ENCODE measurements around the gene MARVELD1.

DNA sequence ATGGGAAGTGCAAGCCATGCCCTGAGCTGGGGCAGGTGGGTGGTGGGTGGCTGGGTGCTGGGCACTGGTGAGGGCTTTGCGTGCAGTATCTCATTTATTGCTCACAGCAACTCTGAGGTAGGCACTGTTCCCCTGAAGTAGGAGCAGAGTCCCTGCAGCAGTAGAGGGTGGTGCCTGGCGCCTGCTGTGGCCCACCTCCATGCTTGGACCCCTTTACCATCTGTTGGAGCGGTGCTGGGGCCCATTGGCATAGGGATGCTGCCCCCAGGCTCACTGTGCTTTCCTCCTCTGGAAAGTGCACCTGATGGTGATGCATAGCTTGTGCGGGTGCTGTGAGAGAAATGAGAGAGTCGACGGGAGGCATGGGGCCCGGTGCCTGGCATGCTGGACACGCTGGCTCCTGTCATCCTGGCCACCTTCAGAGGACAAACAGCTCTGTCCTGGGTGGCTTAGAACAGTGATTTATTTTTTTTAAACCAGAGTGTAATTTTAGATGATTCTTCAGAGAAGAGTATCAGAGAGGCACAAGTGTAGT lies 47.9 kb downstream of the MARVELD1 start:
- TF ChIP-seq EZH2 (IDR thresholded peaks at IDR 0.05; ENCODE audit: low read depth) (no peak), CTCF (conservative IDR thresholded peaks at IDR 0.05) (no peak)

Measured in PC-9 (cell line).